CD4-positive, alpha-beta memory T cell (primary cell): Measurements from ENCODE around the gene TWIST2. TPM values are rescaled to one million over a fixed set of nuclear protein-coding genes. Genes with fewer than 3 reads are reported as not detected.

Source experiments
- CTCF ChIA-PET: fragments of 350-600 bp; sonication (Branson Sonifier 250); formaldehyde crosslinking; loops from one replicate; lab custom pipeline; 2021; ENCODE audit warnings: inconsistent platforms; ENCODE audit not compliant: partially characterized antibody; lab: Charles Lee
- POLR2A ChIA-PET: fragments of 350-600 bp; sonication (Branson Sonifier 250); formaldehyde crosslinking; loops from one replicate; lab custom pipeline; 2021; ENCODE audit not compliant: partially characterized antibody; lab: Charles Lee
- DNase-seq, 5 donors: peaks; one replicate each; pipeline versions ENCODE4 v3.0.0 to v3.0.0-alpha.2; 2020 to 2022; ENCODE audit warnings: mixed read lengths in 1 of 5
- H3K27ac ChIP-seq: one replicate; pipeline ENCODE4 v1.7.0; 2013; ENCODE audit warnings: low read depth, low read length
- H3K27me3 ChIP-seq: 2 replicates; pipeline ENCODE4 v1.7.0; 2013; ENCODE audit warnings: mild to moderate bottlenecking, low read length, moderate library complexity; ENCODE audit not compliant: insufficient read depth
- H3K36me3 ChIP-seq: 2 replicates; pipeline ENCODE4 v1.7.0; 2013; ENCODE audit warnings: mild to moderate bottlenecking, low read length, moderate library complexity; ENCODE audit not compliant: insufficient read depth
- H3K4me1 ChIP-seq: 2 replicates; pipeline ENCODE4 v1.7.0; 2013; ENCODE audit warnings: mild to moderate bottlenecking, low read length, moderate library complexity; ENCODE audit not compliant: insufficient read depth
- H3K4me3 ChIP-seq, 2 donors: one replicate each; pipeline ENCODE4 v1.7.0; 2013; ENCODE audit warnings: low read length in 2 of 2, mild to moderate bottlenecking in 1 of 2
- H3K9me3 ChIP-seq, 2 donors: one replicate each; pipeline ENCODE4 v1.7.0; 2013; ENCODE audit warnings: low read length in 2 of 2, control low read depth in 1 of 2; ENCODE audit not compliant: control insufficient read depth in 1 of 2
- H3K27ac Mint-ChIP-seq, 7 donors: one replicate each; pipeline ENCODE4 v1.8.0; 2020 to 2021; ENCODE audit warnings: mixed read lengths in 7 of 7, mild to moderate bottlenecking in 6 of 7, inconsistent platforms in 3 of 7, moderate library complexity in 3 of 7
- H3K27me3 Mint-ChIP-seq, 2 donors: one replicate each; pipeline ENCODE4 v1.8.0; 2020 to 2021; ENCODE audit warnings: mixed read lengths in 2 of 2
- H3K36me3 Mint-ChIP-seq, 2 donors: one replicate each; pipeline ENCODE4 v1.8.0; 2020 to 2021; ENCODE audit warnings: mixed read lengths in 2 of 2, inconsistent platforms in 1 of 2, mild to moderate bottlenecking in 1 of 2
- H3K4me1 Mint-ChIP-seq, 4 donors: one replicate each; pipeline ENCODE4 v1.8.0; 2020 to 2021; ENCODE audit warnings: mixed read lengths in 4 of 4, mild to moderate bottlenecking in 1 of 4
- H3K4me3 Mint-ChIP-seq, 8 donors: one replicate each; pipeline ENCODE4 v1.8.0; 2020 to 2021; ENCODE audit warnings: mixed read lengths in 8 of 8, mild to moderate bottlenecking in 7 of 8, moderate library complexity in 6 of 8, inconsistent platforms in 3 of 8
- H3K9me3 Mint-ChIP-seq, 8 donors: one replicate each; pipeline ENCODE4 v1.8.0; 2020 to 2021; ENCODE audit warnings: mixed read lengths in 8 of 8, mild to moderate bottlenecking in 5 of 8, inconsistent platforms in 3 of 8, moderate library complexity in 1 of 8
- intact Hi-C: fragments of 100-400 bp; cut with micrococcal nuclease; formaldehyde crosslinking; loops from one replicate; pipeline ENCODE4 v1.15.1; 2023
- polyA plus RNA-seq, 2 donors: library from polyadenylated mRNA; unstranded; fragments of 300-500 nt; fragmentation: Illumina TruSeq; gene quantifications; one replicate each; pipeline ENCODE4 v1.2.3, GENCODE V29; 2021
- total RNA-seq, 2 experiments: library from RNA; stranded (reverse); gene quantifications; one replicate each; pipeline ENCODE4 v1.2.3, GENCODE V29; 2021

TWIST2 gene
- total and polyA plus RNA-seq, 4 experiments from 2014 or later, result not detected

DNA sequence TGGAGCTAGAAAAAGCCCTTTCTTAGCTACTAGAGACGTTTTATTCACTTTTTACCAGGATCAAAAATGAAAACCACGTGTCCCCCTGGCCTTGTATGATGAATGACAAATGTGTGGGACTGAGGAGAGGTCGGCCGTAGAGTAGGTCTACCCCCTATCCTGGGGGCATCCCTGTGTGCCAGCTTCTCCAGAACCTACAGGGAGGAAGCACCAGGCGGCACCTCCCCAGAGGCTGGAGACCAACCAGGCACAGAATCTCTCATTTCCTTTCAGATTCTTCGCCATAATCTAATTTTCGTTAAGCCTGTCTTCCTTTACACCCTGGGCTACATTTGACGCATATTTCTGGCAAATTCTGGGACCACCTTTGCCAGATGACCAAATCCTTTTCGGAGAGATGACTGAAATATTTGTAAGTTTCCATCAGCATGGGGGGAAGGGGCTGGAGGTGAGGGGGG is 15.9 kb downstream of the TWIST2 start:
- no peak overlapping the region for H3K4me3 ChIP-seq
- Mint-ChIP-seq H3K27ac (no peak overlapping the region), H3K9me3 (peaks cover 0 to 2% (median 0%) of the 10 kb centered on the region in 8 donors), H3K36me3 (no peaks in the 10 kb centered on the region), H3K4me3 (no peak overlapping the region), H3K4me1 (no peaks in the 10 kb centered on the region), H3K27me3 (peaks cover 6 to 7% of the 10 kb centered on the region in 2 donors)
- POLR2A ChIA-PET, result no interaction called here
- intact Hi-C loops, result no loop called here
- no peaks in the 10 kb centered on the region for H3K4me1 ChIP-seq
- no peak for DNase-seq
- no peaks in the 10 kb centered on the region for H3K9me3 ChIP-seq
- H3K27me3 ChIP-seq, result no peaks in the 10 kb centered on the region
- CTCF ChIA-PET, result no interaction called here
- H3K27ac ChIP-seq, result no peak overlapping the region
- no peaks in the 10 kb centered on the region for H3K36me3 ChIP-seq

DNA sequence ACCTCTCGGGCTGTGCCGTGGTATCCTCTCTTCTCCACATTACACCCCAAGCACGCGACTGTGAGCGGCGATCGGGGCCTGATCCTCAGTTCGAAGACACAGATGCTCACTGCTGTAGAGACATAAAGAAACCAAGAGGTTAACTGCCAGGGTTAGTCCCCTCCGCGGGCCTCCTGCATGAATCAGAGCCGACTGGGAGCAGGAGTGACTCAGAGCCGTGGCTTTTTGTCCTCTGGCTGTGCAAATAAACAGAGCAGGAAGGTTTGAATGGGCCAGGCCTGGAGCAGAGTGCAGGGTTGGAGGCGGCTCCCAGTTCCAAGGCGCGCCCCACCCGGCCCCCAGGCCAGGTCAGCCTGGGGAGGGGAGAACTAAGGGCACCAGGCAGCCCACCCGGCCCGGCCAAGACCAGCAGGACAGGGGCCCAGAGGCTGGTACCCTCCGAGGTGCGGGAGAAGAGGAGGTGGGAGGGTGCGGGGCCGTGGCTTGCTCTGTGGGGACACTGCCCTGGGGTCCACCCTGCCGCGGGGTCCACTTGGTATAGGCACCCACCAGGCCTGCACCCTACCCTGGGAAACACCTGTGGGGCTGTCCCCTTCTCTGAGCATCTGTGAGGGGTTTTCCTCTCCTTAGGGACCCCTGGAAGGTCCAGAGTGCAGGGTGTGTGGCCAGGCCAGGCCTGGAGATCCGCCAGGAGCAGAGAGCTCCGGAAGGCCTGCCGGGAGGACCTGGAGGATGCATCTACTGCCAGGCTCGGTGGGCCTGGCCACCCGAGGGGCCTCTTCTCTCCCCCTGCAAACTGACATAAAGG is 16.5 kb downstream of the TWIST2 start:
- H3K4me3 ChIP-seq, result no peak overlapping the region
- H3K27me3 ChIP-seq, result no peaks in the 10 kb centered on the region
- no peaks in the 10 kb centered on the region for H3K9me3 ChIP-seq
- no peaks in the 10 kb centered on the region for H3K36me3 ChIP-seq
- peaks cover 0 to 2% (median 0%) of the 10 kb centered on the region in 8 donors for H3K9me3 Mint-ChIP-seq
- intact Hi-C loops, result no loop called here
- no peaks in the 10 kb centered on the region for H3K36me3 Mint-ChIP-seq
- POLR2A ChIA-PET, result no interaction called here
- H3K27ac ChIP-seq, result no peak overlapping the region
- H3K4me1 ChIP-seq, result no peaks in the 10 kb centered on the region
- DNase-seq, result no peak
- peaks cover 3 to 7% of the 10 kb centered on the region in 2 donors for H3K27me3 Mint-ChIP-seq
- CTCF ChIA-PET, result no interaction called here
- no peak overlapping the region for H3K27ac Mint-ChIP-seq
- H3K4me3 Mint-ChIP-seq, result no peak overlapping the region
- H3K4me1 Mint-ChIP-seq, result no peaks in the 10 kb centered on the region

- H3K27me3 Mint-ChIP-seq, result peaks cover 3 to 4% of the 10 kb centered on the region in 2 donors
- DNase-seq, result no peak
- H3K27ac Mint-ChIP-seq, result no peak overlapping the region
- H3K4me3 ChIP-seq, result no peak overlapping the region
- H3K36me3 ChIP-seq, result no peaks in the 10 kb centered on the region
- ChIA-PET POLR2A (no interaction called here), CTCF (no interaction called here)
- H3K27ac ChIP-seq, result no peak overlapping the region
- intact Hi-C loops, result no loop called here
- H3K36me3 Mint-ChIP-seq, result no peaks in the 10 kb centered on the region
- H3K9me3 Mint-ChIP-seq, result peaks cover 0 to 2% (median 0%) of the 10 kb centered on the region in 8 donors
- H3K9me3 ChIP-seq, result no peaks in the 10 kb centered on the region
- no peak overlapping the region for H3K4me3 Mint-ChIP-seq
- H3K4me1 Mint-ChIP-seq, result no peaks in the 10 kb centered on the region
- H3K4me1 ChIP-seq, result no peaks in the 10 kb centered on the region
- no peaks in the 10 kb centered on the region for H3K27me3 ChIP-seq
Measured at GRCh38 chr2:238865015-238865719, 17.3 kb downstream of the TWIST2 start.

DNA sequence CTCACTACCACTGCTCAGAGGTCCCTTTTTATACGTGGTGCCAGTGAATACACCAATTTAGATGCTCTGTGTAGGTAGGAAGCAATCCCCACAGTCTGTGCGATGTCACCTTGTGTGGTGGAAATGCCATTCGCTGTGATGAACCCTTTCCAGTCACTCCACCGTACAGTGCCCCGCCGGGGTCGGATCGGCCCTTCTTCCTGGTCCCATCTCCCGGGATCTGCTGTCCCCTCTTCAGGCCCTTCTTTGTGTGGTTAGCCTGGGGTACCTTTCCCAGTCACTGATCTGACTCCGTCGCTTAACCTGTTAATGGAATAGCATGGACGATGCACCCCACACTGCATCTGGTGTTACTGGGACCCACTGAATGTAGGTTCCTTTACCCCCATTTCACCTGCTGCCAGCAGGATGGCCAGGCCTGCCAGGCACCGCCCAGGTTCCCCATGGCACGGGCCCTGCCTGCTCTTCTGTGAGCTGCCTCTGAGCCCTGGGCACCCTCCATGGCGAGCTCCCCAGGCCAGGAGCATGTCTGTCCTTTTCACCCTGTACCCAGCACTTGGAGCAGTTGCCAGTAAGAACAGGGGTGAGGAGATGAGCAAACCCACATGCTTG is 18.0 kb downstream of the TWIST2 start:
- Histone ChIP-seq H3K27ac (no peak overlapping the region), H3K27me3 (no peaks in the 10 kb centered on the region), H3K36me3 (no peaks in the 10 kb centered on the region), H3K4me1 (no peaks in the 10 kb centered on the region), H3K9me3 (no peaks in the 10 kb centered on the region), H3K4me3 (no peak overlapping the region)
- ChIA-PET CTCF (no interaction called here), POLR2A (no interaction called here)
- Mint-ChIP-seq H3K36me3 (no peaks in the 10 kb centered on the region), H3K27ac (no peak overlapping the region), H3K27me3 (peaks cover 3 to 4% of the 10 kb centered on the region in 2 donors), H3K4me3 (no peak overlapping the region), H3K9me3 (peaks cover 0 to 2% (median 0%) of the 10 kb centered on the region in 8 donors), H3K4me1 (no peaks in the 10 kb centered on the region)
- DNase-seq, result no peak
- intact Hi-C loops, result no loop called here

GRCh38 chr2:238866656-238867277 is 18.9 kb downstream of the TWIST2 start:
- Histone ChIP-seq H3K4me1 (no peaks in the 10 kb centered on the region), H3K9me3 (no peaks in the 10 kb centered on the region), H3K36me3 (no peaks in the 10 kb centered on the region), H3K4me3 (no peak overlapping the region), H3K27ac (no peak overlapping the region), H3K27me3 (no peaks in the 10 kb centered on the region)
- Mint-ChIP-seq H3K4me3 (no peak overlapping the region), H3K27ac (no peak overlapping the region), H3K4me1 (no peaks in the 10 kb centered on the region), H3K36me3 (no peaks in the 10 kb centered on the region), H3K27me3 (peaks cover 2 to 3% of the 10 kb centered on the region in 2 donors), H3K9me3 (no peaks in the 10 kb centered on the region)
- POLR2A ChIA-PET, result no interaction called here
- intact Hi-C loops, result no loop called here
- CTCF ChIA-PET, result no interaction called here
- DNase-seq, result no peak

GRCh38 chr2:238868067-238868524 is 20.2 kb downstream of the TWIST2 start:
- ChIA-PET CTCF (no interaction called here), POLR2A (no interaction called here)
- no peaks in the 10 kb centered on the region for H3K9me3 ChIP-seq
- no peaks in the 10 kb centered on the region for H3K36me3 Mint-ChIP-seq
- H3K4me3 Mint-ChIP-seq, result no peak overlapping the region
- H3K27ac Mint-ChIP-seq, result no peak overlapping the region
- intact Hi-C loops, result no loop called here
- H3K36me3 ChIP-seq, result no peaks in the 10 kb centered on the region
- no peaks in the 10 kb centered on the region for H3K9me3 Mint-ChIP-seq
- H3K27ac ChIP-seq, result no peak overlapping the region
- H3K4me1 Mint-ChIP-seq, result no peaks in the 10 kb centered on the region
- no peaks in the 10 kb centered on the region for H3K4me1 ChIP-seq
- H3K27me3 Mint-ChIP-seq, result peaks cover 3% of the 10 kb centered on the region in 2 donors
- no peaks in the 10 kb centered on the region for H3K27me3 ChIP-seq
- DNase-seq, result no peak
- no peak overlapping the region for H3K4me3 ChIP-seq
